ENCODE measurements around the gene ADAMTS2.
"Not testable (repeated sequence)": the region's sequence is repeated elsewhere in the genome, so short reads cannot be mapped to it uniquely, and the experiment has no call there.

DNA sequence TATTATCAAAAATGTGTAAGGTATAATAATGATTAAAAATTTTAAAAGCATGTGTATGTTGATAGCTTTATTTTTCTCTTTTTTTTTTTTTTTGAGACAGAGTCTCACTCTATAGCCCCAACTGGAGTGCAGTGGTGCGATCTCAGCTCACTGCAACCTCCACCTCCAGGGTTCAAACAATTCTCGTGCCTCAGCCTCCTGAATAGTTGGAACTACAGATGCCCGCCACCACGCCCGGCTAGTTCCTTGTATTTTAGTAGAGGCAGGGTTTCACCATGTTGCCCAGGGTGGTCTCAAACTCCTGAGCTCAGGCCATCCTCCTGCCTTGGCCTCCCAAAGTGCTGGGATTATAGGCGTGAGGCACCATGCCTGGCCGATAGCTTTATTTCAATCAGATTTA is 20.9 kb downstream of the ADAMTS2 start:
- TF ChIP-seq, protein P1, sequence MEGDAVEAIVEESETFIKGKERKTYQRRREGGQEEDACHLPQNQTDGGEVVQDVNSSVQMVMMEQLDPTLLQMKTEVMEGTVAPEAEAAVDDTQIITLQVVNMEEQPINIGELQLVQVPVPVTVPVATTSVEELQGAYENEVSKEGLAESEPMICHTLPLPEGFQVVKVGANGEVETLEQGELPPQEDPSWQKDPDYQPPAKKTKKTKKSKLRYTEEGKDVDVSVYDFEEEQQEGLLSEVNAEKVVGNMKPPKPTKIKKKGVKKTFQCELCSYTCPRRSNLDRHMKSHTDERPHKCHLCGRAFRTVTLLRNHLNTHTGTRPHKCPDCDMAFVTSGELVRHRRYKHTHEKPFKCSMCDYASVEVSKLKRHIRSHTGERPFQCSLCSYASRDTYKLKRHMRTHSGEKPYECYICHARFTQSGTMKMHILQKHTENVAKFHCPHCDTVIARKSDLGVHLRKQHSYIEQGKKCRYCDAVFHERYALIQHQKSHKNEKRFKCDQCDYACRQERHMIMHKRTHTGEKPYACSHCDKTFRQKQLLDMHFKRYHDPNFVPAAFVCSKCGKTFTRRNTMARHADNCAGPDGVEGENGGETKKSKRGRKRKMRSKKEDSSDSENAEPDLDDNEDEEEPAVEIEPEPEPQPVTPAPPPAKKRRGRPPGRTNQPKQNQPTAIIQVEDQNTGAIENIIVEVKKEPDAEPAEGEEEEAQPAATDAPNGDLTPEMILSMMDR (conservative IDR thresholded peaks at IDR 0.05 in 1 of 2, IDR thresholded peaks at IDR 0.05 in 1 of 2; ENCODE audit: low read depth in 1 of 2, low read length in 2 of 2) = not testable (repeated sequence)
- TF ChIP-seq EZH2 (IDR thresholded peaks at IDR 0.05; ENCODE audit: low read length, missing control alignments) = not testable (repeated sequence)
